RWPE1 (cell line): ENCODE data around the gene GNLY.

Source experiments
- CTCF ChIA-PET: fragments of 350-600 bp; sonication (Branson Sonifier 250); formaldehyde crosslinking; extraction: SDS; loops from one replicate; lab custom pipeline; 2021; lab: Yijun Ruan, JAX
- POLR2A ChIA-PET: fragments of 400-600 bp; formaldehyde crosslinking; extraction: SDS; loops from one replicate; lab custom pipeline; 2020; ENCODE audit warnings: antibody characterized with exemption; ENCODE audit not compliant: low non-redundant PET; lab: Yijun Ruan, JAX
- DNase-seq: peaks from one replicate; pipeline ENCODE4 v3.0.0; 2012; ENCODE audit warnings: low spot score
- H3K27ac ChIP-seq: fragments of 450-650 bp; 2 replicates; pipeline ENCODE4 v1.5.1; 2017
- TF ChIP-seq, protein P1 (sequence below): fragments of 450-650 bp; conservative IDR thresholded peaks from 2 replicates; pipeline ENCODE4 v1.5.1; 2017; ENCODE audit warnings: low read depth, mild to moderate bottlenecking

GNLY gene

DNA sequence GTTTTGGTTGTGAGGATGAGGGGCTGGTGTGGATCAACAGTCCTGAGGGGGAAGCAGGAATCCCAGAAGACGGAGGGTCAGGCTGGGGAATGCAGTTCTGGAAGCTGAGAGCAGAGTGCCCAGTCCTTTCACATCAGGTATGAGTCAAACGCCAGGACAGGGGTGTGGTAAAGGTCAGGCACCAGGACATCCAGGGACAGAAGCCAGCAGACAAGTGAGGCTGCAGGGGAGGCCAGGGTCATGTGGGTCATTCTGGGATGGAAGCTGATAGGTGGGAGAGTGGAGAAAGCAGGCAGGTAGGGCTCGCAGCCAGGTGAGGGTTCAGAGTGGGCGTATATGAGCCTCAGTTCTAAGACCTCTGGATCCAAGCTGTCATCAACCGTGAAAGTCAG, 12.8 kb upstream of the GNLY start:
- POLR2A ChIA-PET = no interaction called here
- CTCF ChIA-PET = interaction anchor here (0.6 to 1.6 kb wide), 3 partner anchors 26 to 191 kb away, joined by 4 to 7 read pairs (median 4); no protein-coding TSS in a partner anchor
- no peak for DNase-seq
- H3K27ac ChIP-seq = no peak overlapping the region
- TF ChIP-seq, protein P1, sequence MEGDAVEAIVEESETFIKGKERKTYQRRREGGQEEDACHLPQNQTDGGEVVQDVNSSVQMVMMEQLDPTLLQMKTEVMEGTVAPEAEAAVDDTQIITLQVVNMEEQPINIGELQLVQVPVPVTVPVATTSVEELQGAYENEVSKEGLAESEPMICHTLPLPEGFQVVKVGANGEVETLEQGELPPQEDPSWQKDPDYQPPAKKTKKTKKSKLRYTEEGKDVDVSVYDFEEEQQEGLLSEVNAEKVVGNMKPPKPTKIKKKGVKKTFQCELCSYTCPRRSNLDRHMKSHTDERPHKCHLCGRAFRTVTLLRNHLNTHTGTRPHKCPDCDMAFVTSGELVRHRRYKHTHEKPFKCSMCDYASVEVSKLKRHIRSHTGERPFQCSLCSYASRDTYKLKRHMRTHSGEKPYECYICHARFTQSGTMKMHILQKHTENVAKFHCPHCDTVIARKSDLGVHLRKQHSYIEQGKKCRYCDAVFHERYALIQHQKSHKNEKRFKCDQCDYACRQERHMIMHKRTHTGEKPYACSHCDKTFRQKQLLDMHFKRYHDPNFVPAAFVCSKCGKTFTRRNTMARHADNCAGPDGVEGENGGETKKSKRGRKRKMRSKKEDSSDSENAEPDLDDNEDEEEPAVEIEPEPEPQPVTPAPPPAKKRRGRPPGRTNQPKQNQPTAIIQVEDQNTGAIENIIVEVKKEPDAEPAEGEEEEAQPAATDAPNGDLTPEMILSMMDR = no peak

GRCh38 chr2:85681776-85682175, 12.4 kb upstream of the GNLY start:
- H3K27ac ChIP-seq = no peak overlapping the region
- POLR2A ChIA-PET = no interaction called here
- CTCF ChIA-PET = interaction anchor here (0.6 to 1.6 kb wide), 3 partner anchors 25 to 192 kb away, joined by 4 to 7 read pairs (median 4); no protein-coding TSS in a partner anchor
- no peak for DNase-seq
- TF ChIP-seq, protein P1 = no peak

DNA sequence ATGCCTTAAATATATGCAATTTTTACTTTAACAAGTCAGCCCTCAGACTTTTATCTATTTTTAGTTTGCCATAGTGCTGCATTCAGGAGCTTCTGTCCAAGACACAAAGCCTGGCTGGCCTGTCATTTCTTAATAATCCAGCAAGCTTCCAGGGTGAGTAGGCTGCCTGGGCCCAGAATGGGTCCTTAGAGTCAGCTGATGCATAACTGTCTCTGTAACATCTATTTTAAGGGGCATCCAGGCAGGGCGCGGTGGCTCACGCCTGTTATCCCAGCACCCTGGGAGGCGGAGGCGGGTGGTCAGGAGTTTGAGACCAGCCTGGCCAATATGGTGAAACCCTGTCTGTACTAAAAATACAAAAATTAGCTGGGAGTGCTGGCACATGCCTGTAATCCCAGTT, 11.8 kb upstream of the GNLY start:
- H3K27ac ChIP-seq = no peak overlapping the region
- ChIA-PET POLR2A (no interaction called here), CTCF (interaction anchor here (0.7 to 1.6 kb wide), 3 partner anchors 25 to 47 kb away, joined by 3 to 7 read pairs (median 4); no protein-coding TSS in a partner anchor)
- TF ChIP-seq, protein P1 = no peak
- no peak for DNase-seq

DNA sequence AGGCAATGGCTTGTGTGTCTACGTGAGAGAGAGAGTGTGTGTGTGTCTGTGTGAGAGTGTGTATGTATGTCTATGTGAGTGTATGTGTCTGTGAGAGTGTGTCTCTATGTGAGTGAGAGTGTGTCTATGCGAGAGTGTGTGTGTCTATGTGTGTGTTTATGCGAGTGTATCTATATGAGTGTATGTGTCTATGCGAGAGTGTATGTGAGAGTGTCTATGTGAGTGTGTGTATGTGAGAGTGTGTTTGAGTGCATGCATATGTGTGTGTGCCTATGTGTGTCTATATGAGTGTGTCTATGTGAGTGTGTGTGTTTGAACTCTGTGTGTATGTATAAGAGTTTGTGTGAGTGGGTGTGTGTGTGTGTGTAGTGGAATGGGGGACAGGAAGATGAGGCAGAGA, 9.8 kb upstream of the GNLY start:
- H3K27ac ChIP-seq = no peak overlapping the region

DNA sequence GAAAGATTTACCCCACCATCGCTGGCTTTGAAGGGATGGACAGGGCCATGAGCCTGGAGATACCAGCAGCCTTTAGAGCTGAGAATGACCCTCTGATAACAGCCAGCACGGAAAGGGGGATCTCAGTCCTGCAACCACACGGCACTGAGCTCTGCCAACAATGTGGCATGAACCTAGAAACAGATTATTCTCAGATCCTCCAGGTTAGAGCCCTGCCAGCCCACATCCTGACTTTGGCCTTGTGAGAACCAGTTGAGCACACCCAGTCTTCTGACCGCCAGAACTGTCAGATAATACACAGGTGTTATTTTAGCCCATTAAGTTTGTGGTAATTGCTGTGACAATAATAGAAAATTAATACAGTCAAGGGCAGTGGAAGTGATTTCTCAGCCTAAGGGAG, 9.4 kb upstream of the GNLY start:
- CTCF ChIA-PET = interaction anchor here (0.6 to 1.0 kb wide), 2 partner anchors 131 to 418 kb away, joined by 3 to 5 read pairs; no protein-coding TSS in a partner anchor
- DNase-seq = no peak
- no peak overlapping the region for H3K27ac ChIP-seq
- TF ChIP-seq, protein P1 = no peak
- POLR2A ChIA-PET = no interaction called here

More for the DNA sequence above, 9.8 kb upstream of the GNLY start:
- ChIA-PET CTCF (interaction anchor here (0.6 to 1.0 kb wide), 2 partner anchors 130 to 418 kb away, joined by 3 to 5 read pairs; no protein-coding TSS in a partner anchor), POLR2A (no interaction called here)
- DNase-seq = no peak
- TF ChIP-seq, protein P1 = no peak

GRCh38 chr2:85690932-85691331, 3.2 kb upstream of the GNLY start:
- no peak overlapping the region for H3K27ac ChIP-seq
- CTCF ChIA-PET = no interaction called here
- POLR2A ChIA-PET = no interaction called here
- no peak for DNase-seq
- TF ChIP-seq, protein P1 = no peak
